Measurements from ENCODE around the gene GOLGA8J. TPM values are rescaled to one million over a fixed set of nuclear protein-coding genes. Genes with fewer than 3 reads are reported as not detected.
"Not testable (repeated sequence)": the region's sequence is repeated elsewhere in the genome, so short reads cannot be mapped to it uniquely, and the experiment has no call there.

Gene GOLGA8J
- total RNA-seq, result 1 to 10 TPM in 1 of 4 donors, not detected in 3; 2.8 TPM

- H3K36me3 ChIP-seq; H3K4me3 ChIP-seq; H3K27ac ChIP-seq; H3K27me3 ChIP-seq; DNase-seq (ENCODE audit: low spot score in 2 of 2); H3K9me3 ChIP-seq; H3K4me1 ChIP-seq: not testable (repeated sequence)
- no CpG with 5 or more reads among the region's 7 CpGs for WGBS
These were observed at the start of gene GOLGA8J for GRCh38 chr15:30082655-30083054. Gene GOLGA8J (plus strand): TSS chr15:30082955. CDS start chr15:30083053, 98 bp downstream.

GRCh38 chr15:30033211-30033610 is 49.5 kb upstream of the GOLGA8J start:
- no peaks in the 10 kb centered on the region for H3K4me1 ChIP-seq
- WGBS, result 77% methylated on average over 3 of the region's 3 CpGs
- no peak overlapping the region for H3K27ac ChIP-seq
- H3K4me3 ChIP-seq, result no peak overlapping the region
- H3K27me3 ChIP-seq, result no peaks in the 10 kb centered on the region
- DNase-seq (ENCODE audit: low spot score in 2 of 2), result no peak
- no peaks in the 10 kb centered on the region for H3K36me3 ChIP-seq
- TF ChIP-seq EP300 (IDR thresholded peaks at IDR 0.05), result no peak
- TF ChIP-seq POLR2A (IDR thresholded peaks at IDR 0.05), result no peak
- no peak for TF ChIP-seq CTCF (IDR thresholded peaks at IDR 0.05)
- TF ChIP-seq POLR2AphosphoS5 (IDR thresholded peaks at IDR 0.05), result no peak
- H3K9me3 ChIP-seq, result no peaks in the 10 kb centered on the region

GRCh38 chr15:30033763-30034162 is 49.0 kb upstream of the GOLGA8J start:
- H3K36me3 ChIP-seq, result no peaks in the 10 kb centered on the region
- no peak for TF ChIP-seq POLR2A (IDR thresholded peaks at IDR 0.05)
- no peak for TF ChIP-seq CTCF (IDR thresholded peaks at IDR 0.05)
- TF ChIP-seq POLR2AphosphoS5 (IDR thresholded peaks at IDR 0.05), result no peak
- no peak for TF ChIP-seq EP300 (IDR thresholded peaks at IDR 0.05)
- H3K4me3 ChIP-seq, result no peak overlapping the region
- no peak for DNase-seq (ENCODE audit: low spot score in 2 of 2)
- no peaks in the 10 kb centered on the region for H3K27me3 ChIP-seq
- no peaks in the 10 kb centered on the region for H3K9me3 ChIP-seq
- H3K27ac ChIP-seq, result no peak overlapping the region
- H3K4me1 ChIP-seq, result no peaks in the 10 kb centered on the region
- 98% methylated on average over 4 of the region's 4 CpGs for WGBS

- H3K4me1 ChIP-seq, result no peaks in the 10 kb centered on the region
- WGBS, result 86% methylated on average over 6 of the region's 6 CpGs
- H3K36me3 ChIP-seq, result no peaks in the 10 kb centered on the region
- H3K9me3 ChIP-seq, result no peaks in the 10 kb centered on the region
- no peak overlapping the region for H3K4me3 ChIP-seq
- DNase-seq (ENCODE audit: low spot score in 2 of 2), result no peak
- no peak overlapping the region for H3K27ac ChIP-seq
- no peaks in the 10 kb centered on the region for H3K27me3 ChIP-seq
- no peak for TF ChIP-seq POLR2AphosphoS5 (IDR thresholded peaks at IDR 0.05)
- TF ChIP-seq POLR2A (IDR thresholded peaks at IDR 0.05), result no peak
- no peak for TF ChIP-seq EP300 (IDR thresholded peaks at IDR 0.05)
These were observed 46.6 kb upstream of the GOLGA8J start for GRCh38 chr15:30036036-30036703.

- no peaks in the 10 kb centered on the region for H3K4me1 ChIP-seq
- no peak for DNase-seq (ENCODE audit: low spot score in 2 of 2)
- TF ChIP-seq POLR2AphosphoS5 (IDR thresholded peaks at IDR 0.05) (no peak), POLR2A (IDR thresholded peaks at IDR 0.05) (no peak), CTCF (IDR thresholded peaks at IDR 0.05) (no peak), EP300 (IDR thresholded peaks at IDR 0.05) (no peak)
- H3K27me3 ChIP-seq, result no peaks in the 10 kb centered on the region
- H3K27ac ChIP-seq, result no peak overlapping the region
- 69% methylated on average over 5 of the region's 5 CpGs for WGBS
- no peaks in the 10 kb centered on the region for H3K36me3 ChIP-seq
- no peak overlapping the region for H3K4me3 ChIP-seq
- no peaks in the 10 kb centered on the region for H3K9me3 ChIP-seq
These were observed 43.9 kb upstream of the GOLGA8J start for GRCh38 chr15:30038667-30039523.

- Histone ChIP-seq H3K9me3 (no peaks in the 10 kb centered on the region), H3K4me1 (no peaks in the 10 kb centered on the region), H3K27me3 (no peaks in the 10 kb centered on the region), H3K4me3 (no peak overlapping the region), H3K36me3 (no peaks in the 10 kb centered on the region), H3K27ac (no peak overlapping the region)
- TF ChIP-seq CTCF (IDR thresholded peaks at IDR 0.05) (no peak), POLR2A (IDR thresholded peaks at IDR 0.05) (no peak), EP300 (IDR thresholded peaks at IDR 0.05) (no peak), POLR2AphosphoS5 (IDR thresholded peaks at IDR 0.05) (no peak)
- WGBS, result 45% methylated on average over 3 of the region's 3 CpGs
- no peak for DNase-seq (ENCODE audit: low spot score in 2 of 2)
These were observed 40.9 kb upstream of the GOLGA8J start for GRCh38 chr15:30041868-30042267.
